WTC11 (cell line): ENCODE results near the gene LHFPL6. TPM values are rescaled to one million over a fixed set of nuclear protein-coding genes. Genes with fewer than 3 reads are reported as not detected.

ENCODE experiments used
- ATAC-seq: fragments of 200-7000 bp; cut with Tn5 transposase; 2 replicates; pipeline ENCODE4 v1.10.0; 2021; ENCODE audit warnings: mild to moderate bottlenecking, moderate library complexity
- CTCF ChIA-PET: fragments of 300-600 bp; sonication (Branson Sonifier 250); formaldehyde crosslinking; loops from one replicate; lab custom pipeline; 2021; ENCODE audit warnings: antibody characterized with exemption; lab: Charles Lee
- POLR2A ChIA-PET: fragments of 350-600 bp; sonication (Branson Sonifier 250); formaldehyde crosslinking; loops from one replicate; lab custom pipeline; 2021; ENCODE audit warnings: antibody characterized with exemption; lab: Charles Lee
- DNase-seq: peaks from one replicate; pipeline ENCODE4 v3.0.0; 2021; ENCODE audit warnings: low spot score
- H3K27ac Mint-ChIP-seq: 2 replicates; pipeline ENCODE4 v1.8.0; 2021; ENCODE audit warnings: mixed read lengths
- H3K27me3 Mint-ChIP-seq: 2 replicates; pipeline ENCODE4 v1.8.0; 2021; ENCODE audit warnings: low read depth, mild to moderate bottlenecking, moderate library complexity, mixed read lengths
- H3K36me3 Mint-ChIP-seq: 2 replicates; pipeline ENCODE4 v1.8.0; 2021; ENCODE audit warnings: mixed read lengths
- H3K4me1 Mint-ChIP-seq: 2 replicates; pipeline ENCODE4 v1.8.0; 2022; ENCODE audit warnings: mixed read lengths
- H3K4me3 Mint-ChIP-seq: 2 replicates; pipeline ENCODE4 v1.8.0; 2021; ENCODE audit warnings: mild to moderate bottlenecking, moderate library complexity, mixed read lengths
- H3K9me3 Mint-ChIP-seq: 2 replicates; pipeline ENCODE4 v1.8.0; 2021; ENCODE audit warnings: mixed read lengths
- ATF1 ChIP-seq: sonication (generic); formaldehyde crosslinking; IDR thresholded peaks from 2 replicates; pipeline ENCODE4 v1.8.1; 2023; ENCODE audit warnings: mild to moderate bottlenecking, moderate library complexity, missing genetic modification reagents
- E2F5 ChIP-seq: sonication (generic); formaldehyde crosslinking; IDR thresholded peaks from 2 replicates; pipeline ENCODE4 v1.8.1; 2022; ENCODE audit warnings: mild to moderate bottlenecking, moderate library complexity, missing genetic modification reagents
- ELF4 ChIP-seq: sonication (generic); formaldehyde crosslinking; IDR thresholded peaks from 2 replicates; pipeline ENCODE4 v1.8.1; 2022; ENCODE audit warnings: low read depth, mild to moderate bottlenecking, moderate library complexity, missing genetic modification reagents
- ETV6 ChIP-seq: sonication (generic); formaldehyde crosslinking; IDR thresholded peaks from 2 replicates; pipeline ENCODE4 v1.8.1; 2022; ENCODE audit warnings: mild to moderate bottlenecking, missing genetic modification reagents
- FOXP1 ChIP-seq: sonication (generic); formaldehyde crosslinking; IDR thresholded peaks from 2 replicates; pipeline ENCODE4 v1.8.0; 2022; ENCODE audit warnings: missing genetic modification reagents, mild to moderate bottlenecking, moderate library complexity, borderline replicate concordance
- FOXP4 ChIP-seq: sonication (generic); formaldehyde crosslinking; IDR thresholded peaks from 2 replicates; pipeline ENCODE4 v1.8.0; 2022; ENCODE audit warnings: mild to moderate bottlenecking, missing genetic modification reagents
- GABPB1 ChIP-seq: sonication (generic); formaldehyde crosslinking; IDR thresholded peaks from 2 replicates; pipeline ENCODE4 v1.8.1; 2023; ENCODE audit warnings: mild to moderate bottlenecking, missing genetic modification reagents
- GTF2I ChIP-seq: fragments of 250-450 bp; sonication (Bioruptor Pico); conservative IDR thresholded peaks from 2 replicates; pipeline ENCODE4 v1.4.0; 2021; ENCODE audit warnings: mild to moderate bottlenecking
- HMGA2 ChIP-seq: fragments of 250-450 bp; sonication (Bioruptor Pico); IDR thresholded peaks from 2 replicates; pipeline ENCODE4 v1.4.0; 2021; ENCODE audit warnings: mild to moderate bottlenecking, moderate library complexity
- IRF1 ChIP-seq: sonication (generic); formaldehyde crosslinking; IDR thresholded peaks from 2 replicates; pipeline ENCODE4 v1.8.0; 2023; ENCODE audit warnings: missing genetic modification reagents
- IRF2 ChIP-seq: sonication (generic); formaldehyde crosslinking; IDR thresholded peaks from 2 replicates; pipeline ENCODE4 v1.8.0; 2022; ENCODE audit warnings: low read depth, missing genetic modification reagents, borderline replicate concordance
- KAT7 ChIP-seq: sonication (generic); formaldehyde crosslinking; IDR thresholded peaks from 2 replicates; pipeline ENCODE4 v1.8.1; 2023; ENCODE audit warnings: missing genetic modification reagents, mild to moderate bottlenecking, borderline replicate concordance
- PREB ChIP-seq: sonication (generic); formaldehyde crosslinking; IDR thresholded peaks from 2 replicates; pipeline ENCODE4 v1.8.1; 2022; ENCODE audit warnings: mild to moderate bottlenecking, missing genetic modification reagents, moderate library complexity, borderline replicate concordance
- RELA ChIP-seq: sonication (generic); formaldehyde crosslinking; IDR thresholded peaks from 2 replicates; pipeline ENCODE4 v1.8.1; 2022; ENCODE audit warnings: missing genetic modification reagents, mild to moderate bottlenecking, borderline replicate concordance
- TCF7 ChIP-seq: sonication (generic); formaldehyde crosslinking; IDR thresholded peaks from 2 replicates; pipeline ENCODE4 v1.8.0; 2022; ENCODE audit warnings: mild to moderate bottlenecking, low read depth, missing genetic modification reagents, moderate library complexity
- TP53 ChIP-seq: sonication (generic); formaldehyde crosslinking; IDR thresholded peaks from 2 replicates; pipeline ENCODE4 v1.8.1; 2023; ENCODE audit warnings: mild to moderate bottlenecking, missing genetic modification reagents
- USF2 ChIP-seq: sonication (generic); formaldehyde crosslinking; IDR thresholded peaks from 2 replicates; pipeline ENCODE4 v1.8.1; 2023; ENCODE audit warnings: mild to moderate bottlenecking, missing genetic modification reagents, moderate library complexity
- ZBTB43 ChIP-seq: sonication (generic); formaldehyde crosslinking; IDR thresholded peaks from 2 replicates; pipeline ENCODE4 v1.8.1; 2023; ENCODE audit warnings: mild to moderate bottlenecking, missing genetic modification reagents
- ZNF232 ChIP-seq: sonication (generic); formaldehyde crosslinking; IDR thresholded peaks from 2 replicates; pipeline ENCODE4 v1.8.0; 2022; ENCODE audit warnings: mild to moderate bottlenecking, missing genetic modification reagents
- ZNF317 ChIP-seq: sonication (generic); formaldehyde crosslinking; IDR thresholded peaks from 2 replicates; pipeline ENCODE4 v1.8.1; 2023; ENCODE audit warnings: low read depth, mild to moderate bottlenecking, moderate library complexity, missing genetic modification reagents, borderline replicate concordance
- ZNF532 ChIP-seq: fragments of 250-450 bp; sonication (Bioruptor Pico); IDR thresholded peaks from 2 replicates; pipeline ENCODE4 v1.9.0; 2021; ENCODE audit warnings: mild to moderate bottlenecking, borderline replicate concordance
- total RNA-seq: library from RNA; stranded (reverse); gene quantifications from 3 replicates; pipeline ENCODE4 v1.2.3, GENCODE V29; 2021

Gene LHFPL6
- total RNA-seq, 1 experiment from 2014 or later: 4.5 TPM

- TF ChIP-seq FOXP1 (CRISPR knock-in tag) (no peak), ZNF317 (CRISPR knock-in tag) (no peak), IRF1 (CRISPR knock-in tag) (no peak), ATF1 (no peak), ELF4 (CRISPR knock-in tag) (no peak), KAT7 (CRISPR knock-in tag) (no peak)
Observed at GRCh38 chr13:39311619-39312018, 291.4 kb downstream of the LHFPL6 start (continued).

GRCh38 chr13:39310961-39311360, 292.0 kb downstream of the LHFPL6 start:
- CTCF ChIA-PET: no interaction called here
- Mint-ChIP-seq H3K27ac (no peak overlapping the region), H3K4me1 (no peaks in the 10 kb centered on the region), H3K27me3 (no peaks in the 10 kb centered on the region), H3K9me3 (no peaks in the 10 kb centered on the region), H3K4me3 (no peak overlapping the region), H3K36me3 (no peaks in the 10 kb centered on the region)
- ATAC-seq (no peak), DNase-seq (no peak)
- TF ChIP-seq ATF1 (no peak), TP53 (CRISPR knock-in tag) (no peak), TCF7 (CRISPR knock-in tag) (no peak), ETV6 (no peak), FOXP4 (CRISPR knock-in tag) (no peak), KAT7 (CRISPR knock-in tag) (no peak), PREB (CRISPR knock-in tag) (no peak), E2F5 (CRISPR knock-in tag) (no peak), GABPB1 (CRISPR knock-in tag) (no peak), HMGA2 (no peak), USF2 (CRISPR knock-in tag) (no peak), RELA (CRISPR knock-in tag) (no peak)
- POLR2A ChIA-PET: no interaction called here

- DNase-seq (no peak), ATAC-seq (no peak)
- H3K4me1 Mint-ChIP-seq: no peaks in the 10 kb centered on the region
- H3K36me3 Mint-ChIP-seq: no peaks in the 10 kb centered on the region
- CTCF ChIA-PET: no interaction called here
- H3K27ac Mint-ChIP-seq: no peak overlapping the region
- no peak overlapping the region for H3K4me3 Mint-ChIP-seq
- H3K27me3 Mint-ChIP-seq: no peaks in the 10 kb centered on the region
- H3K9me3 Mint-ChIP-seq: no peaks in the 10 kb centered on the region
- POLR2A ChIA-PET: no interaction called here
- TF ChIP-seq GTF2I (CRISPR knock-in tag): no peak
- no peak for TF ChIP-seq ZBTB43 (CRISPR knock-in tag)
- no peak for TF ChIP-seq ZNF232 (CRISPR knock-in tag)
- no peak for TF ChIP-seq ZNF532 (CRISPR knock-in tag)
- no peak for TF ChIP-seq HMGA2
- no peak for TF ChIP-seq IRF2 (CRISPR knock-in tag)
Observed at GRCh38 chr13:39306639-39307589, 296.1 kb downstream of the LHFPL6 start.
